K562 (cell line): ENCODE results near the gene CNBD2. TPM values are rescaled to one million over a fixed set of nuclear protein-coding genes. Genes with fewer than 3 reads are reported as not detected.

Source experiments
- ATAC-seq: fragments of 200-7000 bp; cut with Tn5 transposase; 3 replicates; pipeline ENCODE4 v1.9.1; 2020; ENCODE audit warnings: moderate library complexity
- BruUV-seq: library from RNA; stranded (reverse); fragments of 400-500 nt; replicated peaks from 2 replicates; lab custom pipeline; 2021; lab: Mats Ljungman, UMichigan
- CTCF ChIA-PET: fragments of 300-600 bp; formaldehyde crosslinking; extraction: SDS; loops from one replicate; lab custom pipeline; 2021; ENCODE audit warnings: low intra/inter-chr PET ratio; lab: Yijun Ruan, JAX
- POLR2A ChIA-PET: fragments of 300-600, 350-650 bp; sonication (Branson Sonifier 250); formaldehyde crosslinking; extraction: SDS; loops from one replicate; lab custom pipeline; 2021; ENCODE audit warnings: antibody characterized with exemption, inconsistent platforms; lab: Yijun Ruan, JAX
- DNase-seq, 4 experiments: peaks; one replicate each; pipeline versions ENCODE4 v3.0.0 to v3.0.0-alpha.2; 2011 to 2018; ENCODE audit warnings: low spot score in 3 of 4, mixed read lengths in 3 of 4; ENCODE audit errors: extremely low read depth in 1 of 4
- FAIRE-seq: peaks from 2 replicates; lab custom pipeline; 2011; peaks lifted over from hg19 to GRCh38; lab: Jason Lieb, UNC
- H2AFZ ChIP-seq: 2 replicates; pipeline ENCODE4 v1.6.0; 2011; ENCODE audit warnings: low read depth, low read length, control low read depth, inconsistent platforms
- H3K27ac ChIP-seq: fragments of 200-600 bp; 3 replicates; pipeline ENCODE4 v1.8.0; 2011; ENCODE audit warnings: low read depth, mild to moderate bottlenecking, control low read depth, inconsistent platforms, low read length, moderate library complexity, mixed read lengths; ENCODE audit errors: extremely low read depth
- H3K27me3 ChIP-seq, 2 experiments: fragments of 300-600 bp in 1 of 2; 2 replicates in 1 of 2; 3 replicates in 1 of 2; pipeline versions ENCODE4 v1.6.0 to v1.8.0; 2011; ENCODE audit warnings: inconsistent platforms in 2 of 2, low read length in 2 of 2, mild to moderate bottlenecking in 1 of 2, mixed read lengths in 1 of 2, moderate library complexity in 1 of 2; ENCODE audit not compliant: control insufficient read depth in 2 of 2, insufficient read depth in 2 of 2
- H3K36me3 ChIP-seq: fragments of 300-600 bp; 3 replicates; pipeline ENCODE4 v1.8.0; 2011; ENCODE audit warnings: mild to moderate bottlenecking, low read length, inconsistent platforms; ENCODE audit not compliant: control insufficient read depth, insufficient read depth
- H3K4me1 ChIP-seq, 2 experiments: fragments of 200-600 bp in 1 of 2; replicated peaks in 1 of 2; 2 replicates in 1 of 2; 3 replicates in 1 of 2; pipeline versions ENCODE4 v1.5.1 to v1.8.0; 2011; ENCODE audit warnings: inconsistent platforms in 2 of 2, low read length in 2 of 2, mild to moderate bottlenecking in 1 of 2, mixed read lengths in 1 of 2, moderate library complexity in 1 of 2; ENCODE audit not compliant: control insufficient read depth in 2 of 2, insufficient read depth in 2 of 2
- H3K4me2 ChIP-seq: 2 replicates; pipeline ENCODE4 v1.6.1; 2011; ENCODE audit warnings: low read length, control low read depth, inconsistent platforms, mixed read lengths; ENCODE audit not compliant: insufficient read depth
- H3K4me3 ChIP-seq: fragments of 200-600 bp; sonication (generic), shearing (Covaris generic); 2 replicates; pipeline ENCODE4 v1.5.1; 2016; ENCODE audit warnings: control low read depth, inconsistent platforms
- H3K79me2 ChIP-seq: fragments of 200-600 bp; 3 replicates; pipeline ENCODE4 v1.8.0; 2011; ENCODE audit warnings: low read length, inconsistent platforms; ENCODE audit not compliant: control insufficient read depth, insufficient read depth
- H3K9ac ChIP-seq, 2 experiments: 2 replicates each; pipeline versions ENCODE4 v1.6.0 to v1.6.1; 2011; ENCODE audit warnings: low read depth in 2 of 2, low read length in 2 of 2, control low read depth in 1 of 2, inconsistent platforms in 1 of 2, mild to moderate bottlenecking in 1 of 2, mixed read lengths in 1 of 2; ENCODE audit not compliant: insufficient read depth in 1 of 2
- H3K9me1 ChIP-seq: one replicate; pipeline ENCODE4 v1.6.0; 2011; ENCODE audit warnings: inconsistent platforms, mild to moderate bottlenecking, low read length, moderate library complexity; ENCODE audit not compliant: control insufficient read depth, insufficient read depth
- H3K9me3 ChIP-seq: replicated peaks from 2 replicates; pipeline ENCODE4 v1.5.1; 2011; ENCODE audit warnings: low read depth, low read length, inconsistent platforms; ENCODE audit not compliant: control insufficient read depth, insufficient read depth
- H4K20me1 ChIP-seq: replicated peaks from 2 replicates; pipeline ENCODE4 v1.6.1; 2011; ENCODE audit warnings: low read length, inconsistent platforms, mixed read lengths; ENCODE audit not compliant: control insufficient read depth, insufficient read depth
- L3MBTL2 ChIP-seq: fragments of 450-650 bp; IDR thresholded peaks from 2 replicates; pipeline ENCODE4 v1.6.1; 2016; ENCODE audit warnings: mild to moderate bottlenecking, moderate library complexity
- MAFF ChIP-seq: IDR thresholded peaks from 2 replicates; pipeline ENCODE4 v1.6.1; 2012; ENCODE audit warnings: low read length, improper control_type of control experiment
- NR1H2 ChIP-seq: sonication (generic); formaldehyde crosslinking; IDR thresholded peaks from 2 replicates; pipeline ENCODE4 v1.4.0; 2020; ENCODE audit warnings: mild to moderate bottlenecking, missing genetic modification reagents
- NR2F6 ChIP-seq: fragments of 450-650 bp; formaldehyde crosslinking; IDR thresholded peaks from 2 replicates; pipeline ENCODE4 v1.4.0; 2020; ENCODE audit warnings: mild to moderate bottlenecking
- SPI1 ChIP-seq: IDR thresholded peaks from 2 replicates; pipeline ENCODE4 v1.6.1; 2011; ENCODE audit warnings: low read depth, low read length, control low read depth, borderline replicate concordance
- TCF15 ChIP-seq: fragments of 250-450 bp; sonication (Bioruptor Pico); IDR thresholded peaks from 2 replicates; pipeline ENCODE4 v1.8.0; 2022; ENCODE audit warnings: moderate library complexity, mild to moderate bottlenecking, inconsistent platforms
- YY1 ChIP-seq, 3 experiments: IDR thresholded peaks; 2 replicates each; pipeline ENCODE4 v1.6.1; 2011; ENCODE audit warnings: low read length in 2 of 3, mild to moderate bottlenecking in 2 of 3, moderate library complexity in 2 of 3, borderline replicate concordance in 1 of 3, control low read depth in 1 of 3, low read depth in 1 of 3; ENCODE audit not compliant: insufficient read depth in 3 of 3, insufficient replicate concordance in 2 of 3, control insufficient read depth in 1 of 3, insufficient read length in 1 of 3; ENCODE audit errors: extremely low read depth in 1 of 3
- ZFP36 ChIP-seq: fragments of 150-350 bp; IDR thresholded peaks from 2 replicates; pipeline ENCODE4 v1.6.1; 2018; ENCODE audit warnings: low read length, low read depth; ENCODE audit not compliant: partially characterized antibody
- WGBS: fragments of 100-300 bp; shearing (Covaris generic); methylation state at CpG from one replicate; pipeline ENCODE4 v1.1.6; 2016; ENCODE audit warnings: low coverage, mixed read lengths; ENCODE audit not compliant: insufficient coverage; ENCODE audit errors: missing lambda C conversion rate; 5-methylcytosine and 5-hydroxymethylcytosine counted together
- in situ Hi-C: fragments of 300-500 bp; cut with MboI; formaldehyde crosslinking; loops from 4 replicates; pipeline ENCODE4 v1.15.0; 2018; ENCODE audit warnings: inconsistent platforms, mixed read lengths
- intact Hi-C: fragments of 100-400 bp; cut with micrococcal nuclease; formaldehyde crosslinking; loops from 2 replicates; pipeline ENCODE4 v1.14.2; 2022
- polyA plus RNA-seq, 8 experiments: library from polyadenylated mRNA; depleted of rRNA in 4 of 8; stranded (reverse) in 5 of 8; unstranded in 3 of 8; fragments of >200 nt; fragmentation: Nextera tagmentation in 2 of 8; fragmentation: Illumina TruSeq in 1 of 8; extraction: Ambion mirVana in 2 of 8; extraction: Trizol in 1 of 8; gene quantifications; 2 replicates each; pipeline versions ENCODE4 v1.2.1 to v1.2.3, GENCODE V29; 2011 to 2014; ENCODE audit warnings: inconsistent platforms in 1 of 8, missing spikeins in 1 of 8
- total RNA-seq, 7 experiments: library from RNA; depleted of rRNA in 6 of 7; stranded (reverse); fragments of >200 nt in 6 of 7; fragmentation: Illumina TruSeq in 2 of 7; extraction: Trizol in 2 of 7; gene quantifications; 2 replicates each; pipeline versions ENCODE4 v1.2.1 to v1.2.3, GENCODE V29; 2011 to 2021; ENCODE audit warnings: low replicate concordance in 1 of 7

CNBD2 gene
- total and polyA plus RNA-seq, 9 of the 15 experiments (the other 6 are each of a cell fraction or from before 2014, with no cell fraction given) = 3.2 to 17.5 (median 5.3) TPM

GRCh38 chr20:35979544-35979943 lies 11.2 kb downstream of the CNBD2 start (continued):
- TF ChIP-seq L3MBTL2 (peak; percentile 27; the same call in 1 of the 2 replicates), NR2F6 (CRISPR knock-in tag) (no peak), MAFF (peak; percentile 37; the same call in 1 of the 2 replicates)

- peaks cover 3% of the 10 kb centered on the region for H3K9me1 ChIP-seq
- peaks cover 0 to 5% of the 10 kb centered on the region in 2 experiments; a peak in 1 of 5 replicates for H3K27me3 ChIP-seq
- no peak overlapping the region for H2AFZ ChIP-seq
- ChIA-PET CTCF (interaction anchor here (0.6 kb wide), 1 partner anchor 118 kb away, joined by 3 read pairs; no protein-coding TSS in a partner anchor), POLR2A (interaction anchor here (0.6 to 1.4 kb wide), 5 partner anchors 10 to 508 kb away, joined by 3 to 8 read pairs (median 3); partner anchors contain the start of gene SCAND1)
- in situ Hi-C loops (loop anchor here (25.0 kb wide), 1 partner anchor 455 kb away; no protein-coding TSS in a partner anchor), intact Hi-C loops (no loop called here)
- no peak for DNase-seq
- WGBS = 11% methylated on average over 3 of the region's 3 CpGs
- H3K36me3 ChIP-seq = no peaks in the 10 kb centered on the region
- no peak overlapping the region for H3K27ac ChIP-seq
- TF ChIP-seq ZFP36 = peak; percentile 49
- TF ChIP-seq YY1 (IDR thresholded peaks at IDR 0.05; ENCODE audit: borderline replicate concordance in 1 of 3, control insufficient read depth in 1 of 3, extremely low read depth in 1 of 3, insufficient read depth in 3 of 3, insufficient read length in 1 of 3, insufficient replicate concordance in 2 of 3, low read depth in 1 of 3, low read length in 2 of 3) = peak in 1 of 3 experiments; percentile 22
- TF ChIP-seq SPI1 = peak; percentile 11; the same call in 1 of the 2 replicates
- TF ChIP-seq NR1H2 (CRISPR knock-in tag) = no peak
- no peak for TF ChIP-seq TCF15 (CRISPR knock-in tag)
- H3K4me3 ChIP-seq = no peak overlapping the region
- peak; percentile 18; the same call in 1 of the 3 replicates for ATAC-seq
- H3K4me1 ChIP-seq = peaks cover 0 to 7% of the 10 kb centered on the region in 2 experiments; a peak in 2 of 5 replicates
- no peak overlapping the region for H3K9ac ChIP-seq
- H3K79me2 ChIP-seq = no peaks in the 10 kb centered on the region
- BruUV-seq = no TSS peak
- FAIRE-seq = no peak
- no peaks in the 10 kb centered on the region for H4K20me1 ChIP-seq
- no peaks in the 10 kb centered on the region for H3K9me3 ChIP-seq
- no peak overlapping the region; the same call in 1 of the 2 replicates for H3K4me2 ChIP-seq
Observed at GRCh38 chr20:35981969-35982368, 13.6 kb downstream of the CNBD2 start.
